Measurements from ENCODE around the gene TAX1BP1. TPM values are rescaled to one million over a fixed set of nuclear protein-coding genes. Genes with fewer than 3 reads are reported as not detected.
A peak's percentile ranks its signal among the peaks of the same experiment; 100 is the strongest.

Gene TAX1BP1
- total and polyA plus RNA-seq, 2 experiments from 2014 or later, result 56.5 to 87.9 TPM

- H3K27ac Mint-ChIP-seq, result peak overlapping the region; percentile 17; the same call in 1 of the 2 replicates
- H3K36me3 Mint-ChIP-seq (ENCODE audit: low read depth), result peaks cover 3% of the 10 kb centered on the region; the same call in 1 of the 3 replicates
- no peak for ATAC-seq
Observed at GRCh38 chr7:27747589-27748368, 7.8 kb downstream of the TAX1BP1 start.

More at GRCh38 chr7:27747589-27748368, 7.8 kb downstream of the TAX1BP1 start:
- TF ChIP-seq, protein P1, sequence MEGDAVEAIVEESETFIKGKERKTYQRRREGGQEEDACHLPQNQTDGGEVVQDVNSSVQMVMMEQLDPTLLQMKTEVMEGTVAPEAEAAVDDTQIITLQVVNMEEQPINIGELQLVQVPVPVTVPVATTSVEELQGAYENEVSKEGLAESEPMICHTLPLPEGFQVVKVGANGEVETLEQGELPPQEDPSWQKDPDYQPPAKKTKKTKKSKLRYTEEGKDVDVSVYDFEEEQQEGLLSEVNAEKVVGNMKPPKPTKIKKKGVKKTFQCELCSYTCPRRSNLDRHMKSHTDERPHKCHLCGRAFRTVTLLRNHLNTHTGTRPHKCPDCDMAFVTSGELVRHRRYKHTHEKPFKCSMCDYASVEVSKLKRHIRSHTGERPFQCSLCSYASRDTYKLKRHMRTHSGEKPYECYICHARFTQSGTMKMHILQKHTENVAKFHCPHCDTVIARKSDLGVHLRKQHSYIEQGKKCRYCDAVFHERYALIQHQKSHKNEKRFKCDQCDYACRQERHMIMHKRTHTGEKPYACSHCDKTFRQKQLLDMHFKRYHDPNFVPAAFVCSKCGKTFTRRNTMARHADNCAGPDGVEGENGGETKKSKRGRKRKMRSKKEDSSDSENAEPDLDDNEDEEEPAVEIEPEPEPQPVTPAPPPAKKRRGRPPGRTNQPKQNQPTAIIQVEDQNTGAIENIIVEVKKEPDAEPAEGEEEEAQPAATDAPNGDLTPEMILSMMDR (conservative IDR thresholded peaks at IDR 0.05; ENCODE audit: low read depth in 2 of 2), result no peak
- TF ChIP-seq ETS1 (IDR thresholded peaks at IDR 0.05), result no peak
- TF ChIP-seq ZNF114 (CRISPR knock-in tag; IDR thresholded peaks at IDR 0.05), result no peak
- no peak for TF ChIP-seq POLR2AphosphoS5 (IDR thresholded peaks at IDR 0.05; ENCODE audit: low read depth)
- TF ChIP-seq STAT1 (IDR thresholded peaks at IDR 0.05; ENCODE audit: unreplicated experiment), result no peak
- TF ChIP-seq, protein P2, sequence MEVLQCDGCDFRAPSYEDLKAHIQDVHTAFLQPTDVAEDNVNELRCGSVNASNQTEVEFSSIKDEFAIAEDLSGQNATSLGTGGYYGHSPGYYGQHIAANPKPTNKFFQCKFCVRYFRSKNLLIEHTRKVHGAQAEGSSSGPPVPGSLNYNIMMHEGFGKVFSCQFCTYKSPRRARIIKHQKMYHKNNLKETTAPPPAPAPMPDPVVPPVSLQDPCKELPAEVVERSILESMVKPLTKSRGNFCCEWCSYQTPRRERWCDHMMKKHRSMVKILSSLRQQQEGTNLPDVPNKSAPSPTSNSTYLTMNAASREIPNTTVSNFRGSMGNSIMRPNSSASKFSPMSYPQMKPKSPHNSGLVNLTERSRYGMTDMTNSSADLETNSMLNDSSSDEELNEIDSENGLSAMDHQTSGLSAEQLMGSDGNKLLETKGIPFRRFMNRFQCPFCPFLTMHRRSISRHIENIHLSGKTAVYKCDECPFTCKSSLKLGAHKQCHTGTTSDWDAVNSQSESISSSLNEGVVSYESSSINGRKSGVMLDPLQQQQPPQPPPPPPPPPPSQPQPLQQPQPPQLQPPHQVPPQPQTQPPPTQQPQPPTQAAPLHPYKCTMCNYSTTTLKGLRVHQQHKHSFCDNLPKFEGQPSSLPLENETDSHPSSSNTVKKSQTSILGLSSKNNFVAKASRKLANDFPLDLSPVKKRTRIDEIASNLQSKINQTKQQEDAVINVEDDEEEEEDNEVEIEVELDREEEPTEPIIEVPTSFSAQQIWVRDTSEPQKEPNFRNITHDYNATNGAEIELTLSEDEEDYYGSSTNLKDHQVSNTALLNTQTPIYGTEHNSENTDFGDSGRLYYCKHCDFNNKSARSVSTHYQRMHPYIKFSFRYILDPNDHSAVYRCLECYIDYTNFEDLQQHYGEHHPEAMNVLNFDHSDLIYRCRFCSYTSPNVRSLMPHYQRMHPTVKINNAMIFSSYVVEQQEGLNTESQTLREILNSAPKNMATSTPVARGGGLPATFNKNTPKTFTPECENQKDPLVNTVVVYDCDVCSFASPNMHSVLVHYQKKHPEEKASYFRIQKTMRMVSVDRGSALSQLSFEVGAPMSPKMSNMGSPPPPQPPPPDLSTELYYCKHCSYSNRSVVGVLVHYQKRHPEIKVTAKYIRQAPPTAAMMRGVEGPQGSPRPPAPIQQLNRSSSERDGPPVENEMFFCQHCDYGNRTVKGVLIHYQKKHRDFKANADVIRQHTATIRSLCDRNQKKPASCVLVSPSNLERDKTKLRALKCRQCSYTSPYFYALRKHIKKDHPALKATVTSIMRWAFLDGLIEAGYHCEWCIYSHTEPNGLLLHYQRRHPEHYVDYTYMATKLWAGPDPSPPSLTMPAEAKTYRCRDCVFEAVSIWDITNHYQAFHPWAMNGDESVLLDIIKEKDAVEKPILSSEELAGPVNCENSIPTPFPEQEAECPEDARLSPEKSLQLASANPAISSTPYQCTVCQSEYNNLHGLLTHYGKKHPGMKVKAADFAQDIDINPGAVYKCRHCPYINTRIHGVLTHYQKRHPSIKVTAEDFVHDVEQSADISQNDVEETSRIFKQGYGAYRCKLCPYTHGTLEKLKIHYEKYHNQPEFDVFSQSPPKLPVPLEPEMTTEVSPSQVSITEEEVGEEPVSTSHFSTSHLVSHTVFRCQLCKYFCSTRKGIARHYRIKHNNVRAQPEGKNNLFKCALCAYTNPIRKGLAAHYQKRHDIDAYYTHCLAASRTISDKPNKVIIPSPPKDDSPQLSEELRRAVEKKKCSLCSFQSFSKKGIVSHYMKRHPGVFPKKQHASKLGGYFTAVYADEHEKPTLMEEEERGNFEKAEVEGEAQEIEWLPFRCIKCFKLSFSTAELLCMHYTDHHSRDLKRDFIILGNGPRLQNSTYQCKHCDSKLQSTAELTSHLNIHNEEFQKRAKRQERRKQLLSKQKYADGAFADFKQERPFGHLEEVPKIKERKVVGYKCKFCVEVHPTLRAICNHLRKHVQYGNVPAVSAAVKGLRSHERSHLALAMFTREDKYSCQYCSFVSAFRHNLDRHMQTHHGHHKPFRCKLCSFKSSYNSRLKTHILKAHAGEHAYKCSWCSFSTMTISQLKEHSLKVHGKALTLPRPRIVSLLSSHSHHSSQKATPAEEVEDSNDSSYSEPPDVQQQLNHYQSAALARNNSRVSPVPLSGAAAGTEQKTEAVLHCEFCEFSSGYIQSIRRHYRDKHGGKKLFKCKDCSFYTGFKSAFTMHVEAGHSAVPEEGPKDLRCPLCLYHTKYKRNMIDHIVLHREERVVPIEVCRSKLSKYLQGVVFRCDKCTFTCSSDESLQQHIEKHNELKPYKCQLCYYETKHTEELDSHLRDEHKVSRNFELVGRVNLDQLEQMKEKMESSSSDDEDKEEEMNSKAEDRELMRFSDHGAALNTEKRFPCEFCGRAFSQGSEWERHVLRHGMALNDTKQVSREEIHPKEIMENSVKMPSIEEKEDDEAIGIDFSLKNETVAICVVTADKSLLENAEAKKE (CRISPR knock-in tag; IDR thresholded peaks at IDR 0.05), result no peak
- no peak for TF ChIP-seq JUNB (IDR thresholded peaks at IDR 0.05; ENCODE audit: unreplicated experiment)
- no peak for TF ChIP-seq EZH2 (IDR thresholded peaks at IDR 0.05; ENCODE audit: low read depth, unreplicated experiment)
- TF ChIP-seq EZH2phosphoT487 (IDR thresholded peaks at IDR 0.05; ENCODE audit: unreplicated experiment), result no peak
- no peak for TF ChIP-seq NANOG (IDR thresholded peaks at IDR 0.05; ENCODE audit: borderline replicate concordance)
- TF ChIP-seq, protein P3, sequence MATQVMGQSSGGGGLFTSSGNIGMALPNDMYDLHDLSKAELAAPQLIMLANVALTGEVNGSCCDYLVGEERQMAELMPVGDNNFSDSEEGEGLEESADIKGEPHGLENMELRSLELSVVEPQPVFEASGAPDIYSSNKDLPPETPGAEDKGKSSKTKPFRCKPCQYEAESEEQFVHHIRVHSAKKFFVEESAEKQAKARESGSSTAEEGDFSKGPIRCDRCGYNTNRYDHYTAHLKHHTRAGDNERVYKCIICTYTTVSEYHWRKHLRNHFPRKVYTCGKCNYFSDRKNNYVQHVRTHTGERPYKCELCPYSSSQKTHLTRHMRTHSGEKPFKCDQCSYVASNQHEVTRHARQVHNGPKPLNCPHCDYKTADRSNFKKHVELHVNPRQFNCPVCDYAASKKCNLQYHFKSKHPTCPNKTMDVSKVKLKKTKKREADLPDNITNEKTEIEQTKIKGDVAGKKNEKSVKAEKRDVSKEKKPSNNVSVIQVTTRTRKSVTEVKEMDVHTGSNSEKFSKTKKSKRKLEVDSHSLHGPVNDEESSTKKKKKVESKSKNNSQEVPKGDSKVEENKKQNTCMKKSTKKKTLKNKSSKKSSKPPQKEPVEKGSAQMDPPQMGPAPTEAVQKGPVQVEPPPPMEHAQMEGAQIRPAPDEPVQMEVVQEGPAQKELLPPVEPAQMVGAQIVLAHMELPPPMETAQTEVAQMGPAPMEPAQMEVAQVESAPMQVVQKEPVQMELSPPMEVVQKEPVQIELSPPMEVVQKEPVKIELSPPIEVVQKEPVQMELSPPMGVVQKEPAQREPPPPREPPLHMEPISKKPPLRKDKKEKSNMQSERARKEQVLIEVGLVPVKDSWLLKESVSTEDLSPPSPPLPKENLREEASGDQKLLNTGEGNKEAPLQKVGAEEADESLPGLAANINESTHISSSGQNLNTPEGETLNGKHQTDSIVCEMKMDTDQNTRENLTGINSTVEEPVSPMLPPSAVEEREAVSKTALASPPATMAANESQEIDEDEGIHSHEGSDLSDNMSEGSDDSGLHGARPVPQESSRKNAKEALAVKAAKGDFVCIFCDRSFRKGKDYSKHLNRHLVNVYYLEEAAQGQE (IDR thresholded peaks at IDR 0.05; ENCODE audit: unreplicated experiment), result no peak
- no peak for TF ChIP-seq ZNF331 (CRISPR knock-in tag; IDR thresholded peaks at IDR 0.05; ENCODE audit: low read depth)
- no peak for DNase-seq (ENCODE audit: low spot score)
- Histone ChIP-seq H3K4me3 (no peak overlapping the region), H3K79me2 (replicated peaks; ENCODE audit: insufficient read depth) (peaks cover 52% of the 10 kb centered on the region), H3K9me2 (ENCODE audit: insufficient read depth) (no peaks in the 10 kb centered on the region), H3K36me3 (ENCODE audit: insufficient read depth) (peaks cover 12% of the 10 kb centered on the region; the same call in 1 of the 2 replicates), H3F3A (replicated peaks; ENCODE audit: low read depth) (no peaks in the 10 kb centered on the region), H3K27me3 (ENCODE audit: insufficient read depth) (no peaks in the 10 kb centered on the region), H3K4me1 (ENCODE audit: insufficient read depth) (peaks cover 6% of the 10 kb centered on the region; the same call in 1 of the 2 replicates), H3K4me2 (no peak overlapping the region), H3K27ac (ENCODE audit: low read depth) (no peak overlapping the region), H2AFZ (no peak overlapping the region), H4K20me1 (replicated peaks; ENCODE audit: insufficient read depth) (0 out of 2 replicates have a peak, but pooled peaks cover 2% of the 10 kb centered on the region)
- H3K4me1 Mint-ChIP-seq, result peaks cover 12% of the 10 kb centered on the region
- H3K27me3 Mint-ChIP-seq (ENCODE audit: insufficient read depth, low read depth, poor library complexity), result no peaks in the 10 kb centered on the region
- H3K4me3 Mint-ChIP-seq, result no peak overlapping the region
- no peaks in the 10 kb centered on the region for H3K9me3 Mint-ChIP-seq
